ENCODE measurements around the gene TMED3.
A peak's percentile ranks its signal among the peaks of the same experiment; 100 is the strongest.
"Not testable (repeated sequence)": the region's sequence is repeated elsewhere in the genome, so short reads cannot be mapped to it uniquely, and the experiment has no call there.

Gene TMED3

DNA sequence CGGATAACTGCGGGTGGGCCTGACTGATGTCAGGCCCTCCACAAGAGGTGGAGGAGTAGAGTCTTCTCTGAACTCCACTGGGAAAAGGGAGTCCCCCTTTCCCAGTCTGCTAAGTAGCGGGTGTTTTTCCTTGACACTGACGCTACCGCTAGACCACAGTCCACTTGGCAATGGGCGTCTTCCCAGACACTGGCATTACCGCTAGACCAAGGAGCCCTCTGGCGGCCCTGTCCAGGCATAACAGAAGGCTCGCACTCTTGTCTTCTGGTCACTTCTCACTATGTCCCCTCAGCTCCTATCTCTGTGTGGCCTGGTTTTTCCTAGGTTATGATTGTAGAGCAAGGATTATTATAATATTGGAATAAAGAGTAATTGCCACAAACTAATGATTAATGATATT is 9.1 kb downstream of the TMED3 start:
- DNase-seq = not testable (repeated sequence)

- no peak for DNase-seq
Observed at GRCh38 chr15:79321876-79322275, 11.0 kb downstream of the TMED3 start.

DNA sequence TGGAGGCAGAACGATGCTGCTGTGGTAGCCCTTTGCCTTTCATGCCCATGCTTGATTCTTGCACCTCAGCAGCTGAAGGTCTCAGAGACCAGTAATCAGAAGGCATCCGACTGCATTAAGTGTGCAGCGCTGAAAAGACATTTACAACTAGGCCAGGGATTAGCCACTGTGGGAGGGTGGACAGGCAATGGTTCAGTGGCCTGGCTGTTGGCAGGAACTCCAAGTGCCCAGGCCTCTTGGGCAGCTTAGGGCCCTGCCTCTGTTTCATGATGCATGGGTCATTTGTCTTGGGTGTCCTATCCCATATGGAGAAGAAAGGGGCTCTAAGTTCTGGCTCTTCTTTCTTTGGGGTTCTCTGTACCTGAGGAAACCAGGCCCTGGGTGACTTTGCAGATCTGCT is 11.4 kb downstream of the TMED3 start:
- DNase-seq = no peak

DNA sequence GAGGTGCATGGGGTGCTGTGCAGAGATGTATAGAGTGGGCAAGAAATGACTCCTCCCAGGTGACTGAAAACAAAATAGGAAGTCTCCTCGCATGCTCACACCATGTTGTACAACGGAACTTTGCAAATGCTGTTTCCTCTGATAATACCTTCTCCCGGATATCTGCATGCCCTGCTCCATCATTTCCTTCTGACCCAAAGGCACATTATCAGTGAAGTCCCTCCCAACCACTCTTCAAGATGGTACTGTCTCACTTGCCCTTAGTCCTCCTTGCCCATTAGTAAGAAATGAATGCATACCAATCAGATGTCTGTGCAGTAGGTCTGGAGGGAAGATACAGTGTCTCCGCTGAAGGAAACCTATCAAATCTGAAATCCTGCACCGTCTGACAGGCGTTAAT is 12.0 kb downstream of the TMED3 start:
- no peak for DNase-seq

DNA sequence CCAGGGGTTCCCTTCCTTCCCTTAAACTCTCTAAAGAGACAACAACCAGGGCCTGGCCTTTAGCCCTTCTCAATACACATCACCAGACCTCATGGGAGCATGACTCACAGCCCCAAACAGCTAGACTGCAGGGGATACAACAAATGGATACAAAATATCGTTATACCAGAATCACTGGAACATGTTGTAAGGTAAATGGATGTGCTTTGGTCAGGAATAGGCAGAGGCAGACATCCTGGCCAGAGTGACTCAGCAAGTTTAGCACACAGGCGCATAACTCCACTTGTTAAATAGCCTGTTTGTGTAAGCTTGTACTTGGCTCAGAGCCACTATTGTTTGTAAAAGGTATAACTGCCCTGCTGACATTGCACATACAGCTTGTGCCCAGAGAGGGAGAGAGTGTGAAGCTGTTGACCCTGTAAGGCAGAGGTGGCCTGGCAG is 18.3 kb downstream of the TMED3 start:
- no peak for DNase-seq

GRCh38 chr15:79332824-79333510 is 22.1 kb downstream of the TMED3 start:
- no peak for DNase-seq

GRCh38 chr15:79337591-79337990 is 26.7 kb downstream of the TMED3 start:
- DNase-seq = no peak

DNA sequence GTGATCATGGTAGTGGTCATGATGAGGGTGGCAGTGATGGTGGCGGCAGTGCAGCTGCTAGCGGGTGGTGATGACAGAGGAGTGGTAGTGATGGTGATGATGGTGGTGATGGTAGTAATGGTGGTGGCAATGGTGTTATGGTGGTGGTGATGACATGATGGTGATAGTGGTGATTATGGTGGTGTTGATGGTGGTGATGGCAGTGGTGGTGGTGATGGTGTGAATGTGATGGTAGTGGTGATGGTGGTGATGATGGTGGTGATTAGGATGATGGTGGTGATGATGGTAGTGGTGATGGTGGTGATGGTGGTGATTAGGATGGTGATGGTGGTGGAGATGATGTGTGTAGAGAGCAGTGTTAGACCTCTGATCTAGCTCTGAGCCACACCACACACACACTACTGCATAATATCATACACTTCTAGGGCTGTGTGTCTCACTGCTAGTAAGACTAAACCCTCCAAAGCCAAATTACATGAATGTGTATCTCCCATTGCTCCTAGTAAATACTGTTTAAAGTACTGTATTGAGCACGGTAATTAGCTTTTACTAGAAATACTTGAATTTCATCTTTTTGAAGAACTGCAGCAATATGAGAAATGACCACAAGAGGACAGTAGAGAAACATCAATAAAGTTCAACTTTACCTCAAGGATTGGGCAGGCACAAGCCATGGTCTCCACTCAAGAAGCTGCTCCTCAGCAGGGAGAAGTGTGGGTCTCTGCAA is 28.8 kb downstream of the TMED3 start:
- DNase-seq = peak; percentile 29

GRCh38 chr15:79340315-79340602 is 29.3 kb downstream of the TMED3 start:
- no peak for DNase-seq

DNA sequence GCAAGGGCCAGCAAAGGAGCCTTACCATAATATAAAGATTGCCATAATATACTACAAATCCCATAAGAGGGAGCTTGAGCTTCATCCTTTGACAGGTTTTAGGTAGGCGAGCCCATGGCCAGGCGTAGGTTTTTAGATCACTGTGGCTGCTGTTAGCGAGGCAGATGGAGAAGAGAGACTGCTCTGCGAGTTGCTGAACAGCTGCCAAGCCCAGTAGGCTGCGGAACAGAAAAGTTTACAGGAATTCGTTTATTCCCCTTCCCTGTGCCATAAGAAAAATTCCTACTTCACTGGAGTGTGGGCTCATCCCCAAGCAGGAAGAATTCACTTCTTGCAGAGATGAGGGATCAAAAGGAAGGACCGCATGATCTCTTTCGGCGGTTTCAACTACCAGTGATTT is 30.5 kb downstream of the TMED3 start:
- DNase-seq = no peak

DNA sequence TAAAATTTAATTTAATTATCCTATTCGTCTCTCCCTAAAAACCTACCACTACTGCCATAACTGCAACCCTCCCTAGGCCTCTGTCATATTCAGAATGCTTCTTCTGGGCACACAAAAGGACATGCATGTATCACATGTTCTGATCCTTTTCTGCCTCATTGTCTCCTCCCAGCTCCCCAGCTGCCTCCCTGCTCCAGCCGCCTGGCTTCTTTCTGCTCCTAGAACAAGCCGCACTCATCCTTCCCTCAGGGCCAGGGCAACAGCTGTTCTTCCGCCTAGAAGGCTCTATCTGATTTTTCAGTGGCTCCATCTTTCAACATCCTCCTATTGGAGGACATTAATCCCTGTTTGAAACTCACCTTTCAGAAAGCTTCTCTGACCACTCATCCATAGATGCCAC is 38.6 kb downstream of the TMED3 start:
- no peak for DNase-seq

DNA sequence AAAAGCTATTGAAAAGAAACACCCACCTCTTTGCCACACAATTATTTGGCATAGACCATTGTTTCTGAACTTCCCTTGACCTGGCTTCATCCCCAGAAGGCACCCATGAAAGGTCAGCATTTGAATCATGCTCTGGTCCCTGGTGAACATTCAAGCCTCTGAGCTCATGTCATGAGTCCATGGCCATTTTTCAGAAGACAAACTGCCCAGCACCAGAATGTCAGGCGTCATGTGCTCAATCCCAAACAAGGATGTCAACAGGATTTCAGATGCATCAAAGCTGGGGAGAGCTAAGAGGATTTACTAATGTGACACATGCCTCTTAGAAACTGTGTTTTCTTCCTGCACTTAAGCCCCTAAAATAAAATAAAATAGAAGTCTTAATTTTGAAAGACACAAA is 41.3 kb downstream of the TMED3 start:
- DNase-seq = no peak

- no peak for DNase-seq
Observed at GRCh38 chr15:79357566-79357965, 46.7 kb downstream of the TMED3 start.

GRCh38 chr15:79358069-79358468 is 47.2 kb downstream of the TMED3 start:
- DNase-seq = no peak

- DNase-seq = no peak
Observed at GRCh38 chr15:79364571-79365240, 53.8 kb downstream of the TMED3 start.

DNA sequence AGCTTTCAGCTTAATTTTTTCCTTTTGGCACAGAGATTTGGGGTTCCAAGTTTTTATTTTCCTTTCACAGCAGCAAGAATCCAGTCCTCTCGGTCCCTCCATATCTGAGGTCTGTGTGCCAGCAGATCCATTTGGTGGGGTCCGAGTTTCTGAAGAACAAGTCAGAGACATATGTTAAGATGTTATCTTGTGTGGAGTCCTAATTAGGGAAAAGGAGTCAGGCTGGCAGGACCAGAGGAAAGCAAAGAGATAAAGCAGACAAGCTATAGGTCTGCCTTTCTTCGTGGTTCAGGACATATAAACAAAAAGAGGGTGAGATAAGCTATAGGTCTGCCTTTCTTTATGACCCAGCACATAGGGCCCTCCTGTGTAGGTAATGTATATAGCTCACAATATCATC is 54.9 kb downstream of the TMED3 start:
- no peak for DNase-seq

DNA sequence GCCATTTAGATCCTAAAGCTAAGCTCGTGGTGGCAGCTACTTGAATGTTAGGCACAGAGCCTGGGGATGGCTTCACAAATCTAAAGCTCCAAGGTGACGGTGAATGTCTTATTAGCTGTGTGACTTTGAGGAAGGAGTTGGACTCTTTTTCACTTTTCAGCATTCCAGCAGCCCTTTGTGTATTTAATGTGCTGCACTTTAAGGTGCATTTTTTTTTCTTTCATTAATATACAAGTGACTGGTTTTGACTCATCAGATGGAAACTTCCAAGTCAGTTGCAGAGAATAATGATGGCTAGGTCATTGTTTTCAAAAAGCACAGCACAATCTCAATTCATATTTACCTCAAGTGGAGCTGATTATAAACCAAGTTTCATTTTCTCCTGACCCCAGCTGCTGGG is 55.8 kb downstream of the TMED3 start:
- no peak for DNase-seq

DNA sequence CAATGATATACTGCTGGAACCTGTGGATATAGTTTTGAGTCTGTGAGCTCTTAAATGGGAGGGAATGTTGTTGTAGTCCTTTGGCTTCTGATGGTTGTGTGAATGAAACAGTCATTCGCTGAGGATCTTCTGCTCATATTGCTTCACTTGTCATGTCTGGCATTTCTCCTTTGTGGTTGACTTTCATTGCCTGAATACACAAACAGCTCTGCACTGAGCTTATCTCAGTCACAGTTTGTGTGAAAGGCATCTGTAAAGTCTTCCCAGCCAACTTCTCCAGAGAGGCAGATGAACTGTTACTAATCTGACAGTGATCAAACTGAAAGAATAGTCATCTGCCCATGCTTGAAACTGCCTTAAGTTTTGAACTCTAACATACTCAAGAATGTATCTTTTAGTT is 59.8 kb downstream of the TMED3 start:
- DNase-seq = no peak

DNA sequence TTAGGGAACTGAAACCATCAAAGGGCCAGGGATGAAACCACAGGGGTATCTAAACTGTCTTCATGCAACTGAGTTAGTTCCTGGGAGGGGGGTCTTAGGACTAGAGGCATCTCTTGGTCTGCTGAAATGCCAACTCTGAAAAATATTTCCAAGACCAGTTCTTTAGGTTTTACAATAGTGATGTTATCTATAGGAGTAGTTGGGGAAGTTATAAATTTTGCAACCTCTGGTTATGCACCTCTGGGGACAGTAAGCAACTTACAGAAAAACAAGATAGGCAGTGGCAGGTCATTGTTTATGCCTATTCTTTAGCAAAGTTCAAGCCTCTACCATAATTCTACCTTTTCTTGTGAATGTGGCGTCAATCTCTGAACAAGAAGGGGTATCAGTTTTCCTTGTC is 60.7 kb downstream of the TMED3 start:
- no peak for DNase-seq

- DNase-seq = no peak
Observed at GRCh38 chr15:79372428-79372827, 61.5 kb downstream of the TMED3 start.
